GM12878 (cell line): ENCODE results near the gene ABR. TPM values are rescaled to one million over a fixed set of nuclear protein-coding genes. Genes with fewer than 3 reads are reported as not detected.
A peak's percentile ranks its signal among the peaks of the same experiment; 100 is the strongest.

ENCODE experiments used
- ATAC-seq: fragments of 200-7000 bp; cut with Tn5 transposase; 3 replicates; pipeline ENCODE4 v1.9.1; 2020; ENCODE audit warnings: mild to moderate bottlenecking, moderate library complexity
- BruUV-seq: library from RNA; stranded (reverse); fragments of 400-500 nt; replicated peaks from 2 replicates; lab custom pipeline; 2021; lab: Mats Ljungman, UMichigan
- CTCF ChIA-PET: fragments of 300-600 bp; sonication (Branson Sonifier 250); formaldehyde crosslinking; extraction: SDS; loops from one replicate; lab custom pipeline; 2021; ENCODE audit warnings: inconsistent platforms; lab: Yijun Ruan, JAX
- POLR2A ChIA-PET: fragments of 350-600 bp; formaldehyde crosslinking; extraction: SDS; loops from one replicate; lab custom pipeline; 2021; ENCODE audit warnings: inconsistent platforms; lab: Charles Lee
- RAD21 ChIA-PET: fragments of 300-600 bp; sonication (Branson Sonifier 250); formaldehyde crosslinking; loops from one replicate; lab custom pipeline; 2023; ENCODE audit warnings: antibody characterized with exemption; ENCODE audit not compliant: unreplicated experiment; lab: Charles Lee
- SMC1A ChIA-PET: fragments of 300-600 bp; sonication (Branson Sonifier 250); formaldehyde crosslinking; loops from one replicate; lab custom pipeline; 2023; ENCODE audit not compliant: unreplicated experiment, uncharacterized antibody; lab: Charles Lee
- DNase-seq: peaks from one replicate; pipeline ENCODE4 v3.0.0-alpha.2; 2011; ENCODE audit warnings: low read depth, low spot score
- FAIRE-seq: peaks from 3 replicates; lab custom pipeline; 2011; peaks lifted over from hg19 to GRCh38; lab: Jason Lieb, UNC
- H2AFZ ChIP-seq: 2 replicates; pipeline ENCODE4 v1.6.0; 2011; ENCODE audit warnings: low read depth, low read length, control low read depth; ENCODE audit not compliant: control insufficient read depth
- H3K27ac ChIP-seq: 2 replicates; pipeline ENCODE4 v1.5.1; 2011; ENCODE audit warnings: control low read depth; ENCODE audit not compliant: control insufficient read depth, insufficient read depth
- H3K27me3 ChIP-seq, 2 experiments: replicated peaks in 1 of 2; 2 replicates each; pipeline versions ENCODE4 v1.6.0 to v1.6.1; 2011; ENCODE audit warnings: low read length in 1 of 2; ENCODE audit not compliant: control insufficient read depth in 2 of 2, insufficient read depth in 2 of 2
- H3K36me3 ChIP-seq, 2 experiments: 2 replicates each; pipeline ENCODE4 v1.5.1; 2011; ENCODE audit warnings: low read length in 1 of 2; ENCODE audit not compliant: control insufficient read depth in 2 of 2, insufficient read depth in 2 of 2
- H3K4me1 ChIP-seq: 2 replicates; pipeline ENCODE4 v1.6.1; 2011; ENCODE audit warnings: mild to moderate bottlenecking, low read length, moderate library complexity, mixed read lengths; ENCODE audit not compliant: control insufficient read depth, insufficient read depth
- H3K4me2 ChIP-seq: 2 replicates; pipeline ENCODE4 v1.6.0; 2011; ENCODE audit warnings: control low read depth; ENCODE audit not compliant: control insufficient read depth, insufficient read depth
- H3K4me3 ChIP-seq: fragments of 200-600 bp; sonication (generic); 2 replicates; pipeline ENCODE4 v1.5.1; 2016
- H3K79me2 ChIP-seq: 2 replicates; pipeline ENCODE4 v1.6.0; 2011; ENCODE audit warnings: low read length; ENCODE audit not compliant: control insufficient read depth, insufficient read depth
- H3K9ac ChIP-seq: 2 replicates; pipeline ENCODE4 v1.8.0; 2011; ENCODE audit warnings: low read length, control low read depth, mixed read lengths; ENCODE audit not compliant: control insufficient read depth, insufficient read depth
- H3K9me3 ChIP-seq: replicated peaks from 3 replicates; pipeline ENCODE4 v1.5.1; 2011; ENCODE audit warnings: mild to moderate bottlenecking, low read length; ENCODE audit not compliant: control insufficient read depth, insufficient read depth
- H4K20me1 ChIP-seq: 2 replicates; pipeline ENCODE4 v1.6.0; 2011; ENCODE audit not compliant: control insufficient read depth, insufficient read depth
- SMAD5 ChIP-seq: IDR thresholded peaks from 2 replicates; pipeline ENCODE4 v1.6.1; 2016; ENCODE audit warnings: antibody characterized with exemption, low read depth
- SP1 ChIP-seq: IDR thresholded peaks from one replicate; pipeline ENCODE4 v1.6.1; 2011; ENCODE audit warnings: low read depth, low read length
- SPI1 ChIP-seq: IDR thresholded peaks from 2 replicates; pipeline ENCODE4 v1.6.1; 2011; ENCODE audit warnings: low read depth, mild to moderate bottlenecking, low read length, moderate library complexity, borderline replicate concordance; ENCODE audit not compliant: insufficient read depth
- WGBS: methylation state at CpG from one replicate; pipeline ENCODE4 v1.1.6; 2016; ENCODE audit warnings: low lambda C conversion rate; ENCODE audit not compliant: insufficient replicate concordance, insufficient coverage; ENCODE audit errors: missing lambda C conversion rate; 5-methylcytosine and 5-hydroxymethylcytosine counted together
- in situ Hi-C: fragments of 300-500 bp; cut with MboI; formaldehyde crosslinking; loops from 9 replicates; pipeline ENCODE4 v1.14.3; 2018; ENCODE audit warnings: mixed read lengths
- intact Hi-C: fragments of 100-400 bp; cut with micrococcal nuclease; formaldehyde crosslinking; loops from one replicate; pipeline ENCODE4 v1.14.2; 2022; ENCODE audit not compliant: unreplicated experiment
- polyA plus RNA-seq, 11 experiments: library from polyadenylated mRNA; depleted of rRNA in 4 of 11; unstranded in 6 of 11; stranded (reverse) in 5 of 11; fragments of >200 nt; fragmentation: Nextera tagmentation in 4 of 11; fragmentation: Illumina TruSeq in 1 of 11; extraction: Ambion mirVana in 4 of 11; extraction: Trizol in 1 of 11; gene quantifications; 1 replicate in 1 of 11; 2 replicates in 10 of 11; pipeline versions ENCODE4 v1.2.1 to v1.2.3, GENCODE V29; 2011 to 2016; ENCODE audit warnings: inconsistent platforms in 2 of 11, missing spikeins in 2 of 11, low read depth in 1 of 11
- total RNA-seq, 4 experiments: library from RNA; depleted of rRNA in 3 of 4; stranded (reverse); fragments of >200 nt in 3 of 4; fragmentation: Illumina TruSeq in 1 of 4; extraction: Trizol in 1 of 4; gene quantifications; 2 replicates each; pipeline versions ENCODE4 v1.2.1 to v1.2.3, GENCODE V29; 2013 to 2021

ABR gene
- total and polyA plus RNA-seq, 10 of the 15 experiments (the other 5 are each of a cell fraction or from before 2014, with no cell fraction given): 1.4 to 112 (median 30.0) TPM

GRCh38 chr17:1116602-1117001, 63.2 kb downstream of the ABR start:
- Histone ChIP-seq H3K4me2 (no peak overlapping the region), H3K9me3 (no peaks in the 10 kb centered on the region), H4K20me1 (no peaks in the 10 kb centered on the region), H3K27me3 (no peaks in the 10 kb centered on the region), H3K27ac (no peak overlapping the region), H3K9ac (no peak overlapping the region), H2AFZ (no peak overlapping the region), H3K4me3 (no peak overlapping the region), H3K36me3 (peaks cover 0 to 3% of the 10 kb centered on the region in 2 experiments; a peak in 2 of 4 replicates), H3K4me1 (peaks cover 6% of the 10 kb centered on the region), H3K79me2 (peaks cover 2% of the 10 kb centered on the region; the same call in 1 of the 2 replicates)
- SMC1A ChIA-PET: no interaction called here
- no peak for ATAC-seq
- TF ChIP-seq SMAD5: no peak
- 82% methylated on average over 12 of the region's 12 CpGs for WGBS
- FAIRE-seq: no peak
- in situ Hi-C loops (no loop called here), intact Hi-C loops (no loop called here)
- POLR2A ChIA-PET: interaction anchor here (0.9 kb wide), 1 partner anchor 81 kb away, joined by 3 read pairs; no protein-coding TSS in a partner anchor
- CTCF ChIA-PET: interaction anchor here (1.3 kb wide), 1 partner anchor 216 kb away, joined by 3 read pairs; no protein-coding TSS in a partner anchor
- no peak for DNase-seq
- RAD21 ChIA-PET: no interaction called here
- no TSS peak for BruUV-seq

GRCh38 chr17:1112875-1113274, 66.9 kb downstream of the ABR start:
- WGBS: 87% methylated on average over 10 of the region's 10 CpGs
- Histone ChIP-seq H2AFZ (no peak overlapping the region), H3K4me1 (peaks cover 28% of the 10 kb centered on the region), H3K27ac (no peak overlapping the region), H3K4me2 (no peak overlapping the region), H3K79me2 (peaks cover 26% of the 10 kb centered on the region), H4K20me1 (no peaks in the 10 kb centered on the region), H3K4me3 (no peak overlapping the region), H3K27me3 (no peaks in the 10 kb centered on the region), H3K36me3 (no peaks in the 10 kb centered on the region; a peak in 2 of 4 replicates), H3K9ac (no peak overlapping the region), H3K9me3 (no peaks in the 10 kb centered on the region)
- CTCF ChIA-PET: no interaction called here
- intact Hi-C loops (no loop called here), in situ Hi-C loops (no loop called here)
- no peak for ATAC-seq
- SMC1A ChIA-PET: no interaction called here
- TF ChIP-seq SPI1 (no peak), SP1 (peak; percentile 30)
- no peak for DNase-seq
- POLR2A ChIA-PET: interaction anchor here (0.5 to 0.7 kb wide), 2 partner anchors 253 to 643 kb away, joined by 3 to 4 read pairs; no protein-coding TSS in a partner anchor
- no TSS peak for BruUV-seq
- RAD21 ChIA-PET: no interaction called here
- FAIRE-seq: no peak
